IMR-90 (cell line): ENCODE measurements around the gene MAP3K9. TPM values are rescaled to one million over a fixed set of nuclear protein-coding genes. Genes with fewer than 3 reads are reported as not detected.

Experiments used
- ATAC-seq: fragments of 200-7000 bp; cut with Tn5 transposase; 2 replicates; pipeline ENCODE4 v1.9.1; 2020; ENCODE audit warnings: low read depth, mild to moderate bottlenecking, moderate library complexity
- BruUV-seq: library from RNA; stranded (reverse); fragments of 400-500 nt; replicated peaks from 2 replicates; lab custom pipeline; 2021; lab: Mats Ljungman, UMichigan
- CTCF ChIA-PET: fragments of 300-600 bp; formaldehyde crosslinking; extraction: SDS; loops from one replicate; lab custom pipeline; 2021; ENCODE audit warnings: antibody characterized with exemption; lab: Yijun Ruan, JAX
- POLR2A ChIA-PET: fragments of 300-600 bp; sonication (Branson Sonifier 250); formaldehyde crosslinking; loops from one replicate; lab custom pipeline; 2022; ENCODE audit warnings: antibody characterized with exemption; ENCODE audit not compliant: unreplicated experiment; lab: Charles Lee
- DNase-seq: peaks from one replicate; pipeline ENCODE4 v3.0.0; 2013
- H2AFZ ChIP-seq: replicated peaks from 2 replicates; pipeline ENCODE3; 2013; ENCODE audit warnings: low read length, mild to moderate bottlenecking; ENCODE audit not compliant: poor library complexity
- H2AK5ac ChIP-seq: 2 replicates; pipeline ENCODE4 v1.6.1; 2013; ENCODE audit warnings: low read depth, low read length, inconsistent platforms
- H2AK9ac ChIP-seq: replicated peaks from 2 replicates; pipeline ENCODE3; 2013; ENCODE audit warnings: mild to moderate bottlenecking, low read depth, low read length, moderate library complexity; ENCODE audit not compliant: poor library complexity
- H2BK120ac ChIP-seq: 2 replicates; pipeline ENCODE4 v1.6.1; 2013; ENCODE audit warnings: low read depth, low read length, inconsistent platforms
- H2BK15ac ChIP-seq: 3 replicates; pipeline ENCODE4 v1.6.1; 2013; ENCODE audit warnings: low read depth, low read length, inconsistent platforms
- H2BK20ac ChIP-seq: 2 replicates; pipeline ENCODE4 v1.6.1; 2013; ENCODE audit warnings: low read depth, mild to moderate bottlenecking, inconsistent platforms, low read length, moderate library complexity
- H2BK5ac ChIP-seq: 2 replicates; pipeline ENCODE4 v1.6.1; 2013; ENCODE audit warnings: mild to moderate bottlenecking, low read depth, low read length, inconsistent platforms; ENCODE audit not compliant: poor library complexity, severe bottlenecking
- H3K14ac ChIP-seq: replicated peaks from 2 replicates; pipeline ENCODE4 v1.6.1; 2013; ENCODE audit warnings: low read depth, low read length, inconsistent platforms
- H3K18ac ChIP-seq: 2 replicates; pipeline ENCODE4 v1.6.1; 2013; ENCODE audit warnings: low read depth, low read length, control low read depth
- H3K23ac ChIP-seq: 2 replicates; pipeline ENCODE4 v1.6.1; 2013; ENCODE audit warnings: low read depth, low read length, inconsistent platforms
- H3K27ac ChIP-seq: 2 replicates; pipeline ENCODE4 v1.5.1; 2013; ENCODE audit warnings: mild to moderate bottlenecking, control low read depth, low read length; ENCODE audit not compliant: insufficient read depth
- H3K27me3 ChIP-seq: 2 replicates; pipeline ENCODE4 v1.6.1; 2013; ENCODE audit warnings: low read length; ENCODE audit not compliant: control insufficient read depth, insufficient read depth
- H3K36me3 ChIP-seq: 2 replicates; pipeline ENCODE4 v1.6.1; 2013; ENCODE audit warnings: low read length, mixed read lengths; ENCODE audit not compliant: control insufficient read depth, insufficient read depth
- H3K4ac ChIP-seq: 2 replicates; pipeline ENCODE4 v1.6.1; 2013; ENCODE audit warnings: low read depth, low read length, inconsistent platforms
- H3K4me1 ChIP-seq: 2 replicates; pipeline ENCODE4 v1.6.1; 2013; ENCODE audit warnings: low read length, mixed read lengths; ENCODE audit not compliant: control insufficient read depth, insufficient read depth
- H3K4me2 ChIP-seq: 2 replicates; pipeline ENCODE4 v1.6.1; 2013; ENCODE audit warnings: low read depth, mild to moderate bottlenecking, control low read depth, low read length, moderate library complexity
- H3K4me3 ChIP-seq: 2 replicates; pipeline ENCODE4 v1.5.1; 2013; ENCODE audit warnings: low read depth, mild to moderate bottlenecking, control low read depth, low read length, moderate library complexity; ENCODE audit not compliant: insufficient read depth
- H3K56ac ChIP-seq: 2 replicates; pipeline ENCODE4 v1.6.1; 2013; ENCODE audit warnings: low read length, inconsistent platforms; ENCODE audit not compliant: insufficient read depth; ENCODE audit errors: extremely low read depth
- H3K79me1 ChIP-seq, 2 experiments: 2 replicates each; pipeline ENCODE4 v1.6.1; 2013; ENCODE audit warnings: low read length in 2 of 2, inconsistent platforms in 1 of 2, low read depth in 1 of 2
- H3K9ac ChIP-seq: 2 replicates; pipeline ENCODE4 v1.6.1; 2013; ENCODE audit warnings: low read depth, low read length, control low read depth
- H3K9me1 ChIP-seq: 2 replicates; pipeline ENCODE4 v1.6.1; 2013; ENCODE audit warnings: low read length, inconsistent platforms; ENCODE audit not compliant: insufficient read depth
- H3K9me3 ChIP-seq: 2 replicates; pipeline ENCODE4 v1.6.1; 2013; ENCODE audit warnings: low read length; ENCODE audit not compliant: control insufficient read depth, insufficient read depth
- H4K20me1 ChIP-seq: 2 replicates; pipeline ENCODE4 v1.6.1; 2013; ENCODE audit warnings: low read length, inconsistent platforms; ENCODE audit not compliant: insufficient read depth
- H4K5ac ChIP-seq: 2 replicates; pipeline ENCODE4 v1.6.1; 2013; ENCODE audit warnings: mild to moderate bottlenecking, low read depth, low read length, control low read depth
- H4K8ac ChIP-seq, 2 experiments: 2 replicates each; pipeline ENCODE4 v1.6.1; 2013; ENCODE audit warnings: low read depth in 2 of 2, low read length in 2 of 2, control low read depth in 1 of 2, inconsistent platforms in 1 of 2
- H4K91ac ChIP-seq: 2 replicates; pipeline ENCODE4 v1.6.1; 2013; ENCODE audit warnings: low read depth, low read length, inconsistent platforms; ENCODE audit not compliant: insufficient read depth
- BHLHE40 ChIP-seq: fragments of 150-350 bp; IDR thresholded peaks from 2 replicates; pipeline ENCODE4 v1.6.1; 2016; ENCODE audit warnings: mild to moderate bottlenecking, low read depth, low read length
- CTCF ChIP-seq: conservative IDR thresholded peaks from 2 replicates; pipeline ENCODE4 v1.5.1; 2012; ENCODE audit warnings: mild to moderate bottlenecking, low read depth, low read length, improper control_type of control experiment
- ELK1 ChIP-seq: fragments of 150-350 bp; IDR thresholded peaks from 2 replicates; pipeline ENCODE4 v1.6.1; 2016; ENCODE audit warnings: low read depth, mild to moderate bottlenecking, low read length, moderate library complexity, borderline replicate concordance
- FOS ChIP-seq: fragments of 150-350 bp; IDR thresholded peaks from 2 replicates; pipeline ENCODE4 v1.6.1; 2016; ENCODE audit warnings: low read depth, low read length
- MXI1 ChIP-seq: IDR thresholded peaks from 2 replicates; pipeline ENCODE4 v1.6.1; 2012; ENCODE audit warnings: low read depth, mild to moderate bottlenecking, low read length, moderate library complexity, borderline replicate concordance
- NFE2L2 ChIP-seq: fragments of 150-350 bp; IDR thresholded peaks from 2 replicates; pipeline ENCODE4 v1.6.1; 2016; ENCODE audit warnings: low read depth, mild to moderate bottlenecking, low read length
- POLR2A ChIP-seq: IDR thresholded peaks from 2 replicates; pipeline ENCODE4 v1.6.1; 2012; ENCODE audit warnings: mild to moderate bottlenecking, low read depth, low read length
- RCOR1 ChIP-seq: IDR thresholded peaks from 2 replicates; pipeline ENCODE4 v1.6.1; 2012; ENCODE audit warnings: mild to moderate bottlenecking, low read length, improper control_type of control experiment; ENCODE audit not compliant: insufficient replicate concordance
- RFX5 ChIP-seq: IDR thresholded peaks from 2 replicates; pipeline ENCODE4 v1.8.0; 2012; ENCODE audit warnings: low read depth, mild to moderate bottlenecking, low read length, moderate library complexity
- USF2 ChIP-seq: fragments of 150-350 bp; IDR thresholded peaks from 2 replicates; pipeline ENCODE4 v1.6.1; 2017; ENCODE audit warnings: mild to moderate bottlenecking, antibody characterized with exemption, low read length, low read depth
- WGBS, 2 experiments: methylation state at CpG; one replicate each; pipeline versions ENCODE4 v1.1.5 to v1.1.7; 2013; ENCODE audit warnings: missing lambda C conversion rate in 2 of 2; ENCODE audit not compliant: insufficient read length in 1 of 2; ENCODE audit errors: extremely low coverage in 2 of 2; 5-methylcytosine and 5-hydroxymethylcytosine counted together
- dilution Hi-C: fragments of 300-500 bp; cut with HindIII; formaldehyde crosslinking; loops from one replicate; pipeline ENCODE4 v1.14.3; 2018; ENCODE audit warnings: low sequenced_read_pairs; ENCODE audit not compliant: unreplicated experiment
- in situ Hi-C: fragments of 300-500 bp; cut with MboI; formaldehyde crosslinking; loops from 3 replicates; pipeline ENCODE4 v1.14.3; 2019; ENCODE audit warnings: low sequenced_read_pairs, inconsistent platforms, mixed read lengths
- intact Hi-C: fragments of 100-400 bp; cut with micrococcal nuclease; formaldehyde crosslinking; loops from 2 replicates; pipeline ENCODE4 v1.10.0; 2022
- polyA plus RNA-seq, 3 experiments: library from polyadenylated mRNA; depleted of rRNA; stranded (reverse); fragments of >200 nt; gene quantifications; 2 replicates each; pipeline ENCODE4 v1.2.3, GENCODE V29; 2012; ENCODE audit warnings: low replicate concordance in 1 of 3
- total RNA-seq: library from RNA; depleted of rRNA; stranded (reverse); fragments of >200 nt; gene quantifications from 2 replicates; pipeline ENCODE4 v1.2.3, GENCODE V29; 2012

Gene MAP3K9
- total and polyA plus RNA-seq, 2 of the 4 experiments (the other 2 are of a cell fraction), result 0.17 to 0.18 TPM

- Histone ChIP-seq H3K56ac (no peak overlapping the region), H4K8ac (no peak overlapping the region), H2AFZ (no peak overlapping the region), H2BK5ac (no peak overlapping the region), H2BK20ac (no peak overlapping the region), H2AK9ac (no peak overlapping the region), H4K5ac (no peak overlapping the region), H3K9me3 (no peaks in the 10 kb centered on the region), H3K4ac (no peak overlapping the region), H3K23ac (no peak overlapping the region), H3K27me3 (peaks cover 5% of the 10 kb centered on the region; the same call in 1 of the 2 replicates), H3K14ac (no peak overlapping the region), H3K4me3 (no peak overlapping the region), H4K20me1 (no peaks in the 10 kb centered on the region), H2BK15ac (no peak overlapping the region), H4K91ac (no peak overlapping the region), H3K9me1 (no peaks in the 10 kb centered on the region), H3K36me3 (no peaks in the 10 kb centered on the region), H3K4me2 (no peak overlapping the region), H3K27ac (no peak overlapping the region), H2BK120ac (no peak overlapping the region), H3K9ac (no peak overlapping the region), H3K4me1 (no peaks in the 10 kb centered on the region), H3K18ac (no peak overlapping the region), H3K79me1 (no peaks in the 10 kb centered on the region), H2AK5ac (no peak overlapping the region)
- ATAC-seq (no peak), DNase-seq (no peak)
- WGBS, 2 experiments, result 59% methylated on average over 4 of the region's 5 CpGs; no CpG with 5 or more reads in 1 of the 2 experiments
- intact Hi-C loops, result no loop called here
- dilution Hi-C loops, result no loop called here
- in situ Hi-C loops, result no loop called here
- ChIA-PET CTCF (no interaction called here), POLR2A (no interaction called here)
- TF ChIP-seq CTCF (no peak), POLR2A (no peak), RCOR1 (no peak), BHLHE40 (no peak), USF2 (no peak), MXI1 (no peak), FOS (no peak), ELK1 (no peak), NFE2L2 (no peak), RFX5 (no peak)
- BruUV-seq, result no TSS peak
Measured at GRCh38 chr14:70801836-70802235, 7.5 kb downstream of the MAP3K9 start.
